ENCODE measurements around the gene EHBP1L1.
A peak's percentile ranks its signal among the peaks of the same experiment; 100 is the strongest.

DNA sequence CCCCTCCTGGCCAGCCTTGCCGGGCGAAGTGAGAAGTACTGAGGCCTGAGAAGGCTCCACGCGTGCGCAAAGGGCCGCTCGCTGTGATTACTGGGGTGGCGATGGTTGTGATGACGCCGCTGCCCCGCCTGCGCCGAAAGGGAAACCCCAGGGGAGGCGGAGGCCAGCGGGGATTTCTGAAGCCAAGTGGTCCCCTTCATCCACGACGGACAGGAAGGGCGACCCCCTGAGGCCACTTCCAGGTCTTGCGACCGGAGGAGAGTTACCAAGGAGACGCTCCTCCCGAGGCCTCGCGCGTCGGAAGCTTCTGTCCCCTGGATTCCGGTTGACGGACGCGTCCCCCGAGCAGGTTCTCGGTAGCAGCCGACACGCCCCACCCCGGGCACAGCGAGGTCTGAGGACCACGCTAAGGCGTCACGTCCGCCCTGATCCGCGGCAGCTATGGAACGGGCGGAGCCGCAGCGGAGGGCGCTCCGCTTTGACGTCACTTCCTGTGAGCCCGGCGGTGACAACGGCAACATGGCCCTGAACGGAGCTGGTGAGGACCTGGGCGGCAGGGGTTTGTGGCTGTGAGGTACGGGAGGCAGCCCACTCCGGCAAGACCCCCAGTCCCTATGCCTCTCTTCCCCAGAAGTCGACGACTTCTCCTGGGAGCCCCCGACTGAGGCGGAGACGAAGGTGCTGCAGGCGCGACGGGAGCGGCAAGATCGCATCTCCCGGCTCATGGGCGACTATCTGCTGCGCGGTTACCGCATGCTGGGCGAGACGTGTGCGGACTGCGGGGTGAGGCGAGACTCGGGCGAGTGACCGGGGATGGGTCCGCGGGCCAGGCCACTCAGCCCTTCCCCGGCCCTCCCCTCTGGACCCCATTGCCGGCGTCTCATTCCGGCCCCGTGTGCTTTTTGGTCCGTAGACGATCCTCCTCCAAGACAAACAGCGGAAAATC lies 5.6 kb upstream of the EHBP1L1 start, which contains the start of gene ZNRD2:
- TF ChIP-seq, protein P1, sequence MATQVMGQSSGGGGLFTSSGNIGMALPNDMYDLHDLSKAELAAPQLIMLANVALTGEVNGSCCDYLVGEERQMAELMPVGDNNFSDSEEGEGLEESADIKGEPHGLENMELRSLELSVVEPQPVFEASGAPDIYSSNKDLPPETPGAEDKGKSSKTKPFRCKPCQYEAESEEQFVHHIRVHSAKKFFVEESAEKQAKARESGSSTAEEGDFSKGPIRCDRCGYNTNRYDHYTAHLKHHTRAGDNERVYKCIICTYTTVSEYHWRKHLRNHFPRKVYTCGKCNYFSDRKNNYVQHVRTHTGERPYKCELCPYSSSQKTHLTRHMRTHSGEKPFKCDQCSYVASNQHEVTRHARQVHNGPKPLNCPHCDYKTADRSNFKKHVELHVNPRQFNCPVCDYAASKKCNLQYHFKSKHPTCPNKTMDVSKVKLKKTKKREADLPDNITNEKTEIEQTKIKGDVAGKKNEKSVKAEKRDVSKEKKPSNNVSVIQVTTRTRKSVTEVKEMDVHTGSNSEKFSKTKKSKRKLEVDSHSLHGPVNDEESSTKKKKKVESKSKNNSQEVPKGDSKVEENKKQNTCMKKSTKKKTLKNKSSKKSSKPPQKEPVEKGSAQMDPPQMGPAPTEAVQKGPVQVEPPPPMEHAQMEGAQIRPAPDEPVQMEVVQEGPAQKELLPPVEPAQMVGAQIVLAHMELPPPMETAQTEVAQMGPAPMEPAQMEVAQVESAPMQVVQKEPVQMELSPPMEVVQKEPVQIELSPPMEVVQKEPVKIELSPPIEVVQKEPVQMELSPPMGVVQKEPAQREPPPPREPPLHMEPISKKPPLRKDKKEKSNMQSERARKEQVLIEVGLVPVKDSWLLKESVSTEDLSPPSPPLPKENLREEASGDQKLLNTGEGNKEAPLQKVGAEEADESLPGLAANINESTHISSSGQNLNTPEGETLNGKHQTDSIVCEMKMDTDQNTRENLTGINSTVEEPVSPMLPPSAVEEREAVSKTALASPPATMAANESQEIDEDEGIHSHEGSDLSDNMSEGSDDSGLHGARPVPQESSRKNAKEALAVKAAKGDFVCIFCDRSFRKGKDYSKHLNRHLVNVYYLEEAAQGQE (IDR thresholded peaks at IDR 0.05; ENCODE audit: low read depth), result no peak
- TF ChIP-seq JUND (IDR thresholded peaks at IDR 0.05), result no peak
- TF ChIP-seq, protein P2, sequence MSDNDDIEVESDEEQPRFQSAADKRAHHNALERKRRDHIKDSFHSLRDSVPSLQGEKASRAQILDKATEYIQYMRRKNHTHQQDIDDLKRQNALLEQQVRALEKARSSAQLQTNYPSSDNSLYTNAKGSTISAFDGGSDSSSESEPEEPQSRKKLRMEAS (IDR thresholded peaks at IDR 0.05), result no peak
- peak; percentile 89 for TF ChIP-seq YY1 (IDR thresholded peaks at IDR 0.05; ENCODE audit: extremely low read depth, insufficient replicate concordance, low read depth, low read length)
- TF ChIP-seq, protein P3, sequence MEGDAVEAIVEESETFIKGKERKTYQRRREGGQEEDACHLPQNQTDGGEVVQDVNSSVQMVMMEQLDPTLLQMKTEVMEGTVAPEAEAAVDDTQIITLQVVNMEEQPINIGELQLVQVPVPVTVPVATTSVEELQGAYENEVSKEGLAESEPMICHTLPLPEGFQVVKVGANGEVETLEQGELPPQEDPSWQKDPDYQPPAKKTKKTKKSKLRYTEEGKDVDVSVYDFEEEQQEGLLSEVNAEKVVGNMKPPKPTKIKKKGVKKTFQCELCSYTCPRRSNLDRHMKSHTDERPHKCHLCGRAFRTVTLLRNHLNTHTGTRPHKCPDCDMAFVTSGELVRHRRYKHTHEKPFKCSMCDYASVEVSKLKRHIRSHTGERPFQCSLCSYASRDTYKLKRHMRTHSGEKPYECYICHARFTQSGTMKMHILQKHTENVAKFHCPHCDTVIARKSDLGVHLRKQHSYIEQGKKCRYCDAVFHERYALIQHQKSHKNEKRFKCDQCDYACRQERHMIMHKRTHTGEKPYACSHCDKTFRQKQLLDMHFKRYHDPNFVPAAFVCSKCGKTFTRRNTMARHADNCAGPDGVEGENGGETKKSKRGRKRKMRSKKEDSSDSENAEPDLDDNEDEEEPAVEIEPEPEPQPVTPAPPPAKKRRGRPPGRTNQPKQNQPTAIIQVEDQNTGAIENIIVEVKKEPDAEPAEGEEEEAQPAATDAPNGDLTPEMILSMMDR (IDR thresholded peaks at IDR 0.05 in 2 of 3, conservative IDR thresholded peaks at IDR 0.05 in 1 of 3; ENCODE audit: borderline replicate concordance in 1 of 3, insufficient read depth in 1 of 3, low read depth in 2 of 3, low read length in 2 of 3), result peak in 1 of 3 experiments; percentile 29; a peak in 2 of 6 replicates
- no peak for TF ChIP-seq SIN3A (IDR thresholded peaks at IDR 0.05; ENCODE audit: low read depth)
- peak; percentile 73 for TF ChIP-seq POLR2AphosphoS5 (IDR thresholded peaks at IDR 0.05; ENCODE audit: low read depth, low read length)
- TF ChIP-seq, protein P4, sequence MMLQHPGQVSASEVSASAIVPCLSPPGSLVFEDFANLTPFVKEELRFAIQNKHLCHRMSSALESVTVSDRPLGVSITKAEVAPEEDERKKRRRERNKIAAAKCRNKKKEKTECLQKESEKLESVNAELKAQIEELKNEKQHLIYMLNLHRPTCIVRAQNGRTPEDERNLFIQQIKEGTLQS (IDR thresholded peaks at IDR 0.05), result no peak
- TF ChIP-seq ZNF274 (IDR thresholded peaks at IDR 0.05; ENCODE audit: low read depth, low read length), result no peak
- no peak for TF ChIP-seq EZH2 (IDR thresholded peaks at IDR 0.05)
- no peak for TF ChIP-seq SRF (IDR thresholded peaks at IDR 0.05; ENCODE audit: low read depth)
- TF ChIP-seq POLR2A (IDR thresholded peaks at IDR 0.05; ENCODE audit: borderline replicate concordance, extremely low read depth, insufficient read depth, insufficient read length), result peak; percentile 36
- TF ChIP-seq, protein P5, sequence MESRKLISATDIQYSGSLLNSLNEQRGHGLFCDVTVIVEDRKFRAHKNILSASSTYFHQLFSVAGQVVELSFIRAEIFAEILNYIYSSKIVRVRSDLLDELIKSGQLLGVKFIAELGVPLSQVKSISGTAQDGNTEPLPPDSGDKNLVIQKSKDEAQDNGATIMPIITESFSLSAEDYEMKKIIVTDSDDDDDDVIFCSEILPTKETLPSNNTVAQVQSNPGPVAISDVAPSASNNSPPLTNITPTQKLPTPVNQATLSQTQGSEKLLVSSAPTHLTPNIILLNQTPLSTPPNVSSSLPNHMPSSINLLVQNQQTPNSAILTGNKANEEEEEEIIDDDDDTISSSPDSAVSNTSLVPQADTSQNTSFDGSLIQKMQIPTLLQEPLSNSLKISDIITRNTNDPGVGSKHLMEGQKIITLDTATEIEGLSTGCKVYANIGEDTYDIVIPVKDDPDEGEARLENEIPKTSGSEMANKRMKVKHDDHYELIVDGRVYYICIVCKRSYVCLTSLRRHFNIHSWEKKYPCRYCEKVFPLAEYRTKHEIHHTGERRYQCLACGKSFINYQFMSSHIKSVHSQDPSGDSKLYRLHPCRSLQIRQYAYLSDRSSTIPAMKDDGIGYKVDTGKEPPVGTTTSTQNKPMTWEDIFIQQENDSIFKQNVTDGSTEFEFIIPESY (IDR thresholded peaks at IDR 0.05; ENCODE audit: extremely low read depth, insufficient replicate concordance, low read length), result peak; percentile 48
- TF ChIP-seq FOSL1 (IDR thresholded peaks at IDR 0.05; ENCODE audit: low read depth), result no peak
